ENCODE results near the gene IKZF1.
A peak's percentile ranks its signal among the peaks of the same experiment; 100 is the strongest.
"Not testable (repeated sequence)": the region's sequence is repeated elsewhere in the genome, so short reads cannot be mapped to it uniquely, and the experiment has no call there.

IKZF1 gene

DNA sequence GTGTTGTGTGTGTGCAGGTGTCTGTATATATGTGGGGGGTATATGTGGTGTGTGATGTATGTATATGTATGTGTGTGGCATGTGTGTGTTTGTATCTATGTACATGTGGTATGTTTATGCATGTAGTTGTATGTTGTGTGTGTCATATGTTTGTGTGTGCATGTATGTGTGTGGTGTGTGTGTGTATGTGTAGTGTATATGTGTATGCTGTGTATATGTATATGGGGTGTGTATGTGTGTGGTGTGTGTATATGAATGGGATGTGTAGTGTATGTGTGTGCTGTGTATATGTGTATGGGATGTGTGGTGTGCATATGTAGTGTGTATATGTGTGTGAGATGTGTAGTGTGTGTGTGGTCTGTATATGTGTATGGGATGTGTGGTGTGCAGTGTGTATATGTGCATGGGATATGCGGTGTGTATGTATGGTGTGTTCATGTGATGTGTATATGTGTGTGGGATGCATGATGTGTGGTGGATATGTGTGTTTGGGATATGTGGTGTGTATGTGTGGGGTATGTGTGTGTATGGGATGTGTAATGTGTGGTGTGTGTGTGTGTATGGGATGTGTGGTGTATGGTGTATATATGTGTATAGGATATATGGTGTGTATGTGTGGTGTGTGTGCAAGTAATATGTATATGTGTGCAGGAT lies 30.0 kb downstream of the IKZF1 start:
- no peak for DNase-seq (ENCODE audit: low read depth)

DNA sequence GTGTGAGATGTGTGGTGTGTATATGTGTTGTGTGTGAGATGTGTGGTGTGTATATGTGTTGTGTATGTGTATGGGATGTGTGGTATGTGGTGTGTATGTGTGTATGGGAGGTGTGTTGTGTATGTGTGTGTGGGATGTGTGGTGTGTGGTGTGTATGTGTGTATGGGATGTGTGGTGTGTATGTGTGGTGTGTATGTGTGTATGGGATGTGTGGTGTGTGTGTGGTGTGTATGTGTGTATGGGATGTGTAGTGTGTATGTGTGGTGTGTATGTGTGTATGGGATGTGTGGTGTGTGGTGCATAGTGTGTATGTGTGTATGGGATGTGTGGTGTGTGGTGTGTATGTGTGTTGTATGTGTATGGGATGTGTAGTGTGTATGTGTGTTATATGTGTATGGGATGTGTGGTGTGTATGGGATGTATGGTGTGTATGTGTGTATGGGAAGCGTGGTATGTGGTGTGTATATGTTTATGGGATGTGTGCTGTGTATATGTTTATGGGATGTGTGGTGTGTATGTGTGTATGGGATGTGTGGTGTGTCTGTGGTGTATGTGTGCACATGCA lies 30.8 kb downstream of the IKZF1 start:
- no peak for DNase-seq (ENCODE audit: low read depth)

DNA sequence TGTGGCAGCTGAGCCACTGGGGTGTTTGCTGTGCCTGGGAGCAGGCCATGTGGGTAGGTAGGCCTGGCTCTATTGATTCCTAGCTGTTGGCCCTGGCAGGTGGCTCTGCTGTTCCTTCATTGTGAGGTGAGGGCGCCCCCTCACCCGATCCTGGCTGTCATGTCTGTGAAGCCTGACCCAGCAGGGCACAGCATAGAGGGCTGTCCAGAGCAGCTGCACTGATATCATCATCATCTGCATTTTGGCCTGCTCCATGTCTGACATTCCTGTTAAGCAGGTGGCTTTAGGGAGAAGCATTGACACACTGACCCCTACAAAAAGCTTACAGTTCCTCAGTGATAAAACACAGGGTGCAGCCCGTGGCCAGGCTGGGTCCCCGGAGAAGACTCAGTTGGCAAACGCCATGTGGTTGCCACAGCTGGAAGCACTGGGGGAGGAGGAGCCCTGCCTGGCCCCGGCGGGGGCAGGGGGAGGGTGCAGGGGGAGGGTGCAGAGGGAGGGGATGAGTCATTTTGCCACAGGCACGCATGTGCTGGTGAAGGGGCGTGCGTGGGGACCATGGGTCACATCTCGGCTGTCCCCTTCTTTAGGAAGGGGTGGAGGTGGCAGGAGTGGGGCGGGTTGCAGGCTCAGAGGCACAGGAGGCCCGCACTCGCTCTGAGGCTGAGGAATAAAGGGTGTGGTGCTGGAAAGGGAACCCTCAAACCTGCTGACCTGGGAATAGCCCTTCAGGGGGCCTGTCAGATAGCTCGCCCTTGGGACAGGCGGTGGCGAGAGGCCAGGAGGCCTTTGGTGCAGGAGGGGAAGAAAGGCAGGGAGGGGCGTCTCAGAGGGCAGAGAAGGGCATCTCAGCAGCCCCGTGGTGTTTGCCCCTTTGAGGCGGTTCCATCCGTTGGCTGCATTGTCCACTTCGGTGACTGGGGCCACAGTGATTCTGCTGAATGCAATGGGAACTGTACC lies 31.6 kb downstream of the IKZF1 start:
- peak; percentile 82 for DNase-seq (ENCODE audit: low read depth)

DNA sequence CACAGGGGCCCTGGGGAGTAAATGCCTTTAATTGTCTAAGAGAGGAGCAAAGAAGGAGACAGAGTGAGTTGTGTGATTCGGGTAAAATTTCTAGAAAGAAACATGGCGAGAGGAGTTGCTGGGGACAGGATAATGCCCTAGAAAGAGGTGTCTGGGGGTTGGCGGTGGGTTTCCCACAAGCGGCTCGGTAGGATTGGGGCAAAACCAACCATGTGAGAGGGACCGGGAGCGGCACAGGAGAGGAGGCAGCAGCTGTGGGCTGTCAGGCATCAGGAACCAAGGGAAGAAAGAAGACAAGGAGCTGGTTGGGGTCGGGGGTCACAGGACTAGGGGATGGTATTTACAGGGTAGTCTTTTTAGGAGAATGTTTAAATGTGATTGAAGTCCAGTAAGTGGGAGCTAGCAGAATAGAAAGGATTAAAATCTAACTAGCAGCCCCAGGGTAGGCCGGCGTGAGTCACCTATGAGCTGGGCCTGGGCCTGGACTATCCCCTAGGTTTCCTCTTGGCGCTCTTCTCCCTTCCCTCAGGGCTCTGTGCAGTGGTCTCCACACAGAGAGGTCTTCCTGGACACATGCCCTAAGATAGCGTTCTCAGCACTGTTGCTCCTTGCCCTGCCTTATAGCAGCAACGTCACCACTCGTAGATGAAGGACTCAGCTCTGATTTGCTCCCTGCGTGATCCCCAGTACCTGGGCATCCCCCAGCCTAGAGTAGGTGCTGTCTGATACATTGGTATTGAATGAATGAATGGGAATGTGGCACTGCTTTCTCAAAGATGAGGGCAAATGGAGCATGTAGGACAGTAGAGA lies 32.6 kb downstream of the IKZF1 start:
- no peak for DNase-seq (ENCODE audit: low read depth)

- not testable (repeated sequence) for DNase-seq (ENCODE audit: low read depth)
Observed at GRCh38 chr7:50339472-50339871, 35.0 kb downstream of the IKZF1 start.

GRCh38 chr7:50339990-50340500 lies 35.5 kb downstream of the IKZF1 start:
- no peak for DNase-seq (ENCODE audit: low read depth)

- DNase-seq (ENCODE audit: low read depth), result no peak
Observed at GRCh38 chr7:50341724-50342123, 37.2 kb downstream of the IKZF1 start.

DNA sequence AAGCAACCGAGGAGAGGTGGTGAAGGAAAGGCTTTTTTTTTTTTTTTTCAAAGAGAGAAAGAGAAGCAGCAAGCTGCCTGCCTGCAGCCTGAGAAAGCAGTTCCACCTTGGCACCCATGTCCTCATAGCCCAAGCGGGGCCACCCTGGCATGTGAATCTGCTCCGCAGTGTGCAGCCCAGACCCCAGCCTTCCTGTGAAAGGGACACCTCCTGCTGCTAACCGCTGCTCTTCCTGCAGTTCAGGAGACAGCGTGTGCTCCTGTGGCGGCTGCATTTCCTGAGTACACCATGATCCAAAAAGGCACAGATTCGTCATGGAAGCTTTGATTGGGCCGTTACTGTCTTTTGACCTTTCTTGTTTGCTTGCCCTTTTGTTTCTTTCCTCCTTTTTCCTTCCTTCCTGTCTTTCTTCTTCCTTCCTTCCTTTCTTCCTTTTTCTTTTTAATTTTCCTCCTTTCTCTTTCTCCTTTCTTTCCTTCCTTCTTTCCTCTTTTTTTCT lies 38.1 kb downstream of the IKZF1 start:
- DNase-seq (ENCODE audit: low read depth), result no peak

DNA sequence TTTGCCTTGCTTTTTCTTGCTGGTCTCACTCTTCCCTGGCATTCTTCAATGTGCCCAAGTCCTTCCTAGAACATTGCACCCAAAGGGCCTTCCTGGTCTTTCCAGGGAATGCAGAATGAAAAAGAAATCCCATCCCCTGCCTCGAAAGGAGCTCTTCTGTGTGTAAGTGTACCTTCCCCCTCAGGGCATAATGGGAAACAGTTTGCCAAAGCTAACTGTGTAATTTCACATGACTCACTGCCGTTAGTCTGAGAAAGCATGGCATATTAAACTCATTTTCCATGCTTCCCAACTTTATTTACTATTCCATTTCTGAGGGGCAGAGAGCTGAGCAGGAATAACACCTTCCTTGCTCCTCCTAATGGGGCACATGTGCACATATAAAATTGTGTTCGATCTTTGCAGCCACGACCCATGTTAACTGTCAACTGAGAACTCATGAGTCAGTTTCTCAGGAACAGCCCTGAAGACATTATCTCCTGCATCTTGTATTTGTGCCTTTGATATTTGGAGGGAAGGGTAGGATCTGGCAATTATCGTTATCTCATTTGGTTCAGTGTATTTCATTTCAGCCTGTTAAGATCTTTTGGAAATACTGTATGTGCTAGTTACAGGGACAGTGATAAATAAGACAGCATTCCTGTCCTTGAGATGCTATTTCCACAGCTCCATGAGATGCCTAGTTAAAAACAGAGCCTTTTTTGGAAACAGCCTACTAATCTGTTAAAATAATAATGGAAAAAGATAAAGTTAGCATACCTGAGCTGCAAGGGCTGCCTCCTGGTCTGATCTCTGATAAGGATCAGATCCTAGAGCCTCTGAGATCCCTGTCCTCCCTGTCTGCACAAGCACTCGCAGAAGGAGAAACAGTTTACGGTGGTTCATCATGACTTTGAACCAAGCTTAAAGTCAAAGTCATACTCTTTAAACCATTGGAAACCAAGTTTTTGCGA lies 42.3 kb downstream of the IKZF1 start:
- no peak for DNase-seq (ENCODE audit: low read depth)

- DNase-seq (ENCODE audit: low read depth), result no peak
Observed at GRCh38 chr7:50347693-50348092, 43.2 kb downstream of the IKZF1 start.

GRCh38 chr7:50348469-50349162 lies 44.1 kb downstream of the IKZF1 start:
- DNase-seq (ENCODE audit: low read depth), result no peak

DNA sequence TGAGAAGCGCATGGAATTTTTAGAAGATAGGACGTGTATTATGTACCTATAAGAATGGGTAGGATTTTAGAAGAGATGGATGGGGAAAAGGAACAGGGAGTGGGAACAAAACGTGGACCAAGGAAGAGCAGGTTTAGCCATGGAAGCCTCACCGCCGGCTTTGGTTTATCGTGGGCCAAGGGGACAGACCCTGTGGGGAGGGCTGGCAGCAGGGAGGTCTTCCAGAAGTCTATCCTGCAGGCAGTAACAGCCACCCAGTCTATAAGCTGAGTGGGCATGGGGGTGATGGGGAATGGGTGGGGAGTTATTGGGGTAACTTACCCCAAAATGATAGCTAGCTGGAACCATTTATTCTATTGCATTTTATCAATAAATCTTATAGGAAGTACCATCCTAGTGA lies 44.9 kb downstream of the IKZF1 start:
- no peak for DNase-seq (ENCODE audit: low read depth)

DNA sequence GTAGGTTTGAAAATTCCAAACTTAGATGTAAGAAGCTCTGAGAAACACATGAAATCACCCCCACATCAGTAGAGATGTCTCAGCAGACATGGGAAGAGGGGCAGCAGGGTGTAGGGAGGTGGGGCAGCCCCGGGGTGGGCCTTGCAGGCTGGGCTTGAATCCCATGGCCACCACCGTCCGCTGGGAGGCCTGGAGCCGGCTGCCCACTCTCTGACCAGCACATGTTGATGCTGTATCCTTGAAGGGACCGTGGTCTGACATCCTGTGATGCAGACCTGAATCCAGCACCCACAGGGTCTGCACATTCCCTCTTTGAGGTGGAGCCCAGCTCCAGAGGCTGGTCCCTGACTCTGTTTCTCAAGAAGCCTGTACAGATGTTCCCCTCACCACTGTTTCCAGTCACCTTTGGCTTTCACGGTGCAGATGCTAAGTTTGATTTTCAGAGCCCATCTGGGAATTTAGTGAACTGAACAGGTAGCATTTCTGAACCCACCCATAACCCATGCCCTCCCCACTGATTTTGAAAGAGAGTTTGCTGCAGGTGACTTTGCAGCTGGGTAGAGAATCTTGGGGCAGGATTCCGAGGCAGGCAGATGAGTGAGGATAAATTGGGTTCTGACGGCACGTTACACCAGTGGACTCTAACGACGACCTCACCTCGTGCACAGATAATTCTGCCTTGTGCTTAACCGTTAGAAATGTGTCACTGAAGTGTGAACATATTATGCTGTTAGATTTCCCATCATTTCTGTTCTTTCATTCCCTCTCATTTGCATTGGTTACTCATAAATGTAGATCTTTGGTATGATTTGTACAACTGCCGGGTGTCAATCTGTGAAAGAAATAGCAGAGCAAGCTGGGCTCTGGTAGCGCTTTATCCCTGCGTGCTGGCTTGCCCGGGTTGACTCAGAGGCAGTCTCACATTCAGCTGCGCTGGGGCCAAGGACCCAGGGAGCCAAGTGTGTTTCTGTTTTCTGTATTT lies 45.7 kb downstream of the IKZF1 start:
- peak; percentile 60 for DNase-seq (ENCODE audit: low read depth)

DNA sequence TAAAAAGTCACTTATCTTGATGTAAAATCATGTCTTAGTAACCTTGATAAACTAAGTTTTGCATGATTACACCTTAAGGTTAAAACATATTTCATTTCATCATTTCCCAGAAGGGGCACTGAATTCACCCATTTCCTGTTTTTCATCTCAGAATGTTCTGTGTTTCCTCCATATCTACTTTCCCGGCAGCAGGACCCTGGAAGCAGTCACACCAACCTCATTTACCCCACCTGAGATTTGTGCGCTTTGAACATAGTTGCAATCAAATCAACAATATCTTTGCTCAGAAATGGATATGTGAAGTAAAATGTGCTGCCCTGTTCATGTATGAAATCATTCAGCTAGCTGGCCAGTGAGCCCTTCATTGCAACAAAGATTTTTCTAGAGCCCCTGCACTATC lies 46.8 kb downstream of the IKZF1 start:
- DNase-seq (ENCODE audit: low read depth), result no peak

- no peak for DNase-seq (ENCODE audit: low read depth)
Observed at GRCh38 chr7:50352282-50352681, 47.8 kb downstream of the IKZF1 start.

GRCh38 chr7:50352751-50353150 lies 48.2 kb downstream of the IKZF1 start:
- DNase-seq (ENCODE audit: low read depth), result no peak

- no peak for DNase-seq (ENCODE audit: low read depth)
Observed at GRCh38 chr7:50353201-50353600, 48.7 kb downstream of the IKZF1 start.

DNA sequence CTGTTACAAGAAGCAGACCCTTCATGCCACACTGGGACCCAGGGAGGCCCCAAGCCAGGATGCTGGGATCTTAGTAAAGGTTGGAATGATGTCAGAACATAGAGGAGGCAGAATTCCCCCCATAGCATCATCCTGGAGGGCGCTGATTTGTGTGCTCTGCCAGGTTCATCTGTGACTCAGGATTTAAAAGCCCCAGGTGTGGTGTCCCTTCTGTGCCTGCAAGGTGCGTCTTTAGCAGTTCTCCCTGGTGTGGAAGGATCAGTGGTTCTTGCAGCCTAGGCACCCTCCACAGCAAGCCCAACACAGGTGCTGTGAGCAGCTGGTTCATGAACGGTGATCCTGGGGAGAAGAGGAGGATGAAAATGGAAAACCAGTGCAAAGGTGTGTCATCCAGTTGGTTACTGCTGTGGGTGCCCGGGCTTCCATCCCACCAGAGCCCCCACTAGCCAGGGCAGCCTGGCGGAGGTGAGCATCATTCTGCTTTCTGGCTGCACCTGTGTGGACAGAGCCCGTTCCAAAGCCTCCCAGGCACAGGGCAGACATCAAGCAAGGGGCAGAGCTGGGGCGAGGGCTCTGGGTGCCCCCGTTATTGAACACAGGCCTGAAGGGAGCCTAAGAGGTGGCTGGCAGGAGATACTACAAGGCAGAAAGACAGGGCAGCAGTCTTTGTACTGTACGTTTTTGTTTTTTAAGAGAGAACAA lies 49.5 kb downstream of the IKZF1 start:
- DNase-seq (ENCODE audit: low read depth), result no peak

All from activated gamma-delta T cell treated with anti-CD3 and anti-CD28 coated beads, Interleukin-2, amount 50 U/mL, for 16 hours (primary cell).